Keratinocyte (primary cell): ENCODE results near the gene AKAP13. TPM values are rescaled to one million over a fixed set of nuclear protein-coding genes. Genes with fewer than 3 reads are reported as not detected.

ENCODE experiments used
- DNase-seq: peaks from one replicate; pipeline ENCODE4 v3.0.0-alpha.2; 2011; ENCODE audit warnings: low read depth, missing footprints, low spot score
- FAIRE-seq: peaks from 2 replicates; lab custom pipeline; 2011; peaks lifted over from hg19 to GRCh38; lab: Jason Lieb, UNC
- H2AFZ ChIP-seq: 2 replicates; pipeline ENCODE4 v1.6.0; 2012; ENCODE audit warnings: low read length, control low read depth, inconsistent platforms; ENCODE audit not compliant: control insufficient read depth
- H3K27ac ChIP-seq: 2 replicates; pipeline ENCODE4 v1.5.1; 2011; ENCODE audit warnings: low read length; ENCODE audit not compliant: control insufficient read depth, insufficient read depth
- H3K27me3 ChIP-seq: 3 replicates; pipeline ENCODE4 v1.6.0; 2011; ENCODE audit warnings: low read length; ENCODE audit not compliant: control insufficient read depth, insufficient read depth; ENCODE audit errors: extremely low read depth
- H3K36me3 ChIP-seq, 2 experiments: 2 replicates in 1 of 2; 3 replicates in 1 of 2; pipeline ENCODE4 v1.5.1; 2011; ENCODE audit warnings: low read length in 2 of 2, mild to moderate bottlenecking in 1 of 2; ENCODE audit not compliant: control insufficient read depth in 2 of 2, insufficient read depth in 2 of 2; ENCODE audit errors: extremely low read depth in 1 of 2
- H3K4me1 ChIP-seq: 3 replicates; pipeline ENCODE4 v1.5.1; 2011; ENCODE audit warnings: low read length; ENCODE audit not compliant: control insufficient read depth, insufficient read depth; ENCODE audit errors: extremely low read depth
- H3K4me2 ChIP-seq: 3 replicates; pipeline ENCODE4 v1.6.0; 2011; ENCODE audit warnings: low read depth, low read length; ENCODE audit not compliant: control insufficient read depth, insufficient read depth; ENCODE audit errors: extremely low read depth
- H3K4me3 ChIP-seq, 3 experiments: fragments of 200-600 bp in 1 of 3; sonication (generic) in 1 of 3; 2 replicates in 2 of 3; 3 replicates in 1 of 3; pipeline ENCODE4 v1.5.1; 2011 to 2016; ENCODE audit warnings: low read length in 3 of 3, mild to moderate bottlenecking in 3 of 3, control low read depth in 2 of 3, inconsistent platforms in 1 of 3, low read depth in 1 of 3, mixed read lengths in 1 of 3, mixed run types in 1 of 3, moderate library complexity in 1 of 3; ENCODE audit not compliant: control insufficient read depth in 2 of 3, insufficient read depth in 2 of 3; ENCODE audit errors: extremely low read depth in 1 of 3
- H3K79me2 ChIP-seq: 2 replicates; pipeline ENCODE4 v1.6.0; 2012; ENCODE audit warnings: low read length; ENCODE audit not compliant: control insufficient read depth, insufficient read depth
- H3K9ac ChIP-seq: 3 replicates; pipeline ENCODE4 v1.6.0; 2011; ENCODE audit warnings: low read length; ENCODE audit not compliant: control insufficient read depth, insufficient read depth; ENCODE audit errors: extremely low read depth
- H3K9me1 ChIP-seq: 3 replicates; pipeline ENCODE4 v1.6.0; 2011; ENCODE audit warnings: low read length; ENCODE audit not compliant: control insufficient read depth, insufficient read depth; ENCODE audit errors: extremely low read depth
- H3K9me3 ChIP-seq: 2 replicates; pipeline ENCODE4 v1.5.1; 2012; ENCODE audit warnings: low read depth, low read length; ENCODE audit not compliant: control insufficient read depth
- H4K20me1 ChIP-seq: 3 replicates; pipeline ENCODE4 v1.6.0; 2011; ENCODE audit warnings: low read length; ENCODE audit not compliant: control insufficient read depth, insufficient read depth; ENCODE audit errors: extremely low read depth
- EZH2 ChIP-seq: IDR thresholded peaks from one replicate; pipeline ENCODE4 v1.6.1; 2012; ENCODE audit warnings: inconsistent platforms, mild to moderate bottlenecking, low read length, moderate library complexity
- dilution Hi-C: fragments of 300-500 bp; cut with MboI; formaldehyde crosslinking; loops from one replicate; pipeline ENCODE4 v1.7.0; 2020; ENCODE audit warnings: low sequenced_read_pairs; ENCODE audit not compliant: extremely low pct_ligation_motif_present
- polyA plus RNA-seq, 5 experiments: library from polyadenylated mRNA; depleted of rRNA in 3 of 5; stranded (reverse) in 3 of 5; stranded (forward) in 1 of 5; unstranded in 1 of 5; fragments of >200 nt; gene quantifications; 1 replicate in 1 of 5; 2 replicates in 3 of 5; 3 replicates in 1 of 5; pipeline versions ENCODE4 v1.2.1 to v1.2.3, GENCODE V29; 2011 to 2012; ENCODE audit warnings: missing spikeins in 2 of 5, low read depth in 1 of 5, low replicate concordance in 1 of 5
- TF ChIP-seq, protein P1 (sequence below), 3 experiments: IDR thresholded peaks in 1 of 3; conservative IDR thresholded peaks in 1 of 3; optimal IDR thresholded peaks in 1 of 3; 2 replicates in 2 of 3; 3 replicates in 1 of 3; pipeline versions ENCODE3 to v1.5.1; 2011; ENCODE audit warnings: low read length in 3 of 3, mild to moderate bottlenecking in 3 of 3, moderate library complexity in 2 of 3, control low read depth in 1 of 3, inconsistent platforms in 1 of 3; ENCODE audit not compliant: insufficient read depth in 2 of 3; ENCODE audit errors: extremely low read depth in 1 of 3

The AKAP13 gene
- polyA plus RNA-seq, 1 donor (not counting 4 experiments of a cell fraction or from before 2014, with no cell fraction given): 16.7 TPM

DNA sequence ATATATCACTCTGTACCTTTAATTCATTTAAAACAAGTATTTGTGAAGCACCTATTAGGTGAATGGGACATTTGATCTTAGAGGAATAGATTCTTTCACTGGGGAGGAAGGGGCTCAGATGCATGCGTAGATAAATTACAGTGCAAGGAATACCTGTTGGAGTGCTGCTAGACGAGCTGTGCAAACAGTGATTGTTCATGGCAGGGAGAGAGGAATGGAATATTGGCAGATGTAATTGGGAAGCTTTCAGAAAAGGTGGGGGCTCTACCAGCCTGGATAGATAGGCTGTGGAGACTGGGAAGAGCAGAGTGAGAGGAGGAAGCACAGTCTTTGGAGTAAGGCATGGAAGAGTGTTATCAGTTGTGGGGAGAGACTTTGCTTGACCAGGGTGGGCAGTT, 116.8 kb downstream of the AKAP13 start:
- Histone ChIP-seq H3K4me1 (peaks cover 15% of the 10 kb centered on the region), H3K4me2 (no peak overlapping the region), H3K36me3 (no peaks in the 10 kb centered on the region), H3K27me3 (no peaks in the 10 kb centered on the region), H3K9me3 (no peaks in the 10 kb centered on the region), H3K4me3 (no peak overlapping the region), H2AFZ (no peak overlapping the region), H3K9ac (no peak overlapping the region), H3K79me2 (peaks cover 61% of the 10 kb centered on the region), H4K20me1 (no peaks in the 10 kb centered on the region), H3K27ac (no peak overlapping the region), H3K9me1 (no peaks in the 10 kb centered on the region)
- DNase-seq (no peak), FAIRE-seq (no peak)
- TF ChIP-seq, protein P1, sequence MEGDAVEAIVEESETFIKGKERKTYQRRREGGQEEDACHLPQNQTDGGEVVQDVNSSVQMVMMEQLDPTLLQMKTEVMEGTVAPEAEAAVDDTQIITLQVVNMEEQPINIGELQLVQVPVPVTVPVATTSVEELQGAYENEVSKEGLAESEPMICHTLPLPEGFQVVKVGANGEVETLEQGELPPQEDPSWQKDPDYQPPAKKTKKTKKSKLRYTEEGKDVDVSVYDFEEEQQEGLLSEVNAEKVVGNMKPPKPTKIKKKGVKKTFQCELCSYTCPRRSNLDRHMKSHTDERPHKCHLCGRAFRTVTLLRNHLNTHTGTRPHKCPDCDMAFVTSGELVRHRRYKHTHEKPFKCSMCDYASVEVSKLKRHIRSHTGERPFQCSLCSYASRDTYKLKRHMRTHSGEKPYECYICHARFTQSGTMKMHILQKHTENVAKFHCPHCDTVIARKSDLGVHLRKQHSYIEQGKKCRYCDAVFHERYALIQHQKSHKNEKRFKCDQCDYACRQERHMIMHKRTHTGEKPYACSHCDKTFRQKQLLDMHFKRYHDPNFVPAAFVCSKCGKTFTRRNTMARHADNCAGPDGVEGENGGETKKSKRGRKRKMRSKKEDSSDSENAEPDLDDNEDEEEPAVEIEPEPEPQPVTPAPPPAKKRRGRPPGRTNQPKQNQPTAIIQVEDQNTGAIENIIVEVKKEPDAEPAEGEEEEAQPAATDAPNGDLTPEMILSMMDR (optimal IDR thresholded peaks at IDR 0.05 in 1 of 3, IDR thresholded peaks at IDR 0.05 in 1 of 3, conservative IDR thresholded peaks at IDR 0.05 in 1 of 3; ENCODE audit: extremely low read depth in 1 of 3, insufficient read depth in 2 of 3, low read length in 3 of 3): no peak
- no peak for TF ChIP-seq EZH2
- dilution Hi-C loops: no loop called here

DNA sequence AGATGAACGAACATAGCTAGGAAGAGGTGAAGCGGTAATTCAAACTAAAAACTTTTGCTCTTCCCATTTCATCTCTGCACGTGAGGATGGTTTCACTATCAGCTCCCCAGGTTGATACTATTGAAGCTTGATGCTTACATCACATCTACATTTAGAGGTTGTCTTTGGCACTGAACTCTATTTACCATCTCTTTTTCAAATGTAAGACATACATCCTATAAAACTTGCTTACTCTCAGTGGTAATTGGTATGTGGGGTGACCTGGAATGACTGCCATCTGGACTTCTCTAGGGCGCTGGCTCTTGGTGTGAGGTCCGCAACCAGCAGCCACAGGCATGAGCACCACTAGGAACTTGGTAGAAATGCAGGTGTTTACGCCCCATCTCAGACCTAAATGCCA, 118.1 kb downstream of the AKAP13 start:
- Histone ChIP-seq H3K36me3 (no peaks in the 10 kb centered on the region), H4K20me1 (no peaks in the 10 kb centered on the region), H3K4me3 (no peak overlapping the region), H3K9me3 (no peaks in the 10 kb centered on the region), H3K4me1 (peaks cover 15% of the 10 kb centered on the region), H3K27ac (no peak overlapping the region), H3K27me3 (no peaks in the 10 kb centered on the region), H3K9ac (no peak overlapping the region), H3K79me2 (peaks cover 57% of the 10 kb centered on the region), H2AFZ (no peak overlapping the region), H3K9me1 (no peaks in the 10 kb centered on the region), H3K4me2 (no peak overlapping the region)
- dilution Hi-C loops: no loop called here
- FAIRE-seq (no peak), DNase-seq (no peak)
- TF ChIP-seq, protein P1 (optimal IDR thresholded peaks at IDR 0.05 in 1 of 3, IDR thresholded peaks at IDR 0.05 in 1 of 3, conservative IDR thresholded peaks at IDR 0.05 in 1 of 3; ENCODE audit: extremely low read depth in 1 of 3, insufficient read depth in 2 of 3, low read length in 3 of 3): no peak
- no peak for TF ChIP-seq EZH2
